Measurements from ENCODE around the gene TMEM140.

Gene TMEM140

GRCh38 chr7:135181929-135182678 lies 34.2 kb downstream of the TMEM140 start:
- Histone ChIP-seq H2BK120ac (ENCODE audit: low read depth, low read length) (no peak overlapping the region), H3K79me1 (ENCODE audit: low read depth, low read length) (no peaks in the 10 kb centered on the region), H2AFZ (ENCODE audit: low read length) (no peak overlapping the region), H4K8ac (ENCODE audit: low read depth, low read length) (no peak overlapping the region), H3K36me3 (replicated peaks in 1 of 2; ENCODE audit: control insufficient read depth in 2 of 2, insufficient read depth in 2 of 2, low read length in 2 of 2) (peaks cover 2 to 35% of the 10 kb centered on the region in 2 donors), H3K4me2 (ENCODE audit: insufficient read depth, low read length, poor library complexity, severe bottlenecking) (no peak overlapping the region), H2AK5ac (ENCODE audit: low read depth, low read length) (no peak overlapping the region), H3K14ac (ENCODE audit: low read length) (no peak overlapping the region), H3K9ac (ENCODE audit: low read depth, low read length, poor library complexity) (peak overlapping the region; percentile 14), H3K4me3 (ENCODE audit: low read length in 2 of 2) (peak overlapping the region in 1 of 2 donors; percentile 12), H3K27me3 (ENCODE audit: control insufficient read depth in 3 of 3, insufficient read depth in 3 of 3, low read depth in 1 of 3, low read length in 3 of 3) (no peaks in the 10 kb centered on the region), H2BK15ac (ENCODE audit: low read length) (peak overlapping the region; percentile 17), H3K4me1 (ENCODE audit: control insufficient read depth in 2 of 2, insufficient read depth in 1 of 2, low read depth in 1 of 2, low read length in 2 of 2) (peaks cover 2 to 11% of the 10 kb centered on the region in 2 donors), H3K18ac (ENCODE audit: low read length) (no peak overlapping the region), H2BK5ac (ENCODE audit: low read length) (no peak overlapping the region), H3K23ac (ENCODE audit: low read depth, low read length, poor library complexity) (peak overlapping the region; percentile 87), H3K9me3 (replicated peaks in 1 of 2; ENCODE audit: control insufficient read depth in 2 of 2, insufficient read depth in 1 of 2, low read depth in 1 of 2, low read length in 2 of 2) (peaks cover 14 to 16% of the 10 kb centered on the region in 2 donors), H3K4ac (ENCODE audit: low read length) (no peak overlapping the region), H3K27ac (replicated peaks; ENCODE audit: low read length) (no peak overlapping the region), H2BK12ac (ENCODE audit: low read length) (no peak overlapping the region), H4K91ac (ENCODE audit: low read depth, low read length, poor library complexity) (no peak overlapping the region)
- DNase-seq (ENCODE audit: low spot score), result no peak
- no CpG with 5 or more reads among the region's 31 CpGs for WGBS, 2 donors (ENCODE audit: extremely low coverage in 2 of 2, insufficient read length in 2 of 2, insufficient replicate concordance in 1 of 2)

GRCh38 chr7:135183478-135183877 lies 35.6 kb downstream of the TMEM140 start:
- H4K8ac ChIP-seq (ENCODE audit: low read depth, low read length), result no peak overlapping the region
- DNase-seq (ENCODE audit: low spot score), result no peak
- H3K4me2 ChIP-seq (ENCODE audit: insufficient read depth, low read length, poor library complexity, severe bottlenecking), result no peak overlapping the region
- H2AFZ ChIP-seq (ENCODE audit: low read length), result no peak overlapping the region
- no peak overlapping the region for H3K27ac ChIP-seq (replicated peaks; ENCODE audit: low read length)
- no peak overlapping the region for H3K9ac ChIP-seq (ENCODE audit: low read depth, low read length, poor library complexity)
- H3K79me1 ChIP-seq (ENCODE audit: low read depth, low read length), result no peaks in the 10 kb centered on the region
- peaks cover 14 to 16% of the 10 kb centered on the region in 2 donors for H3K9me3 ChIP-seq (replicated peaks in 1 of 2; ENCODE audit: control insufficient read depth in 2 of 2, insufficient read depth in 1 of 2, low read depth in 1 of 2, low read length in 2 of 2)
- no CpG with 5 or more reads among the region's 7 CpGs for WGBS, 2 donors (ENCODE audit: extremely low coverage in 2 of 2, insufficient read length in 2 of 2, insufficient replicate concordance in 1 of 2)
- H2BK15ac ChIP-seq (ENCODE audit: low read length), result no peak overlapping the region
- no peak overlapping the region for H3K4ac ChIP-seq (ENCODE audit: low read length)
- H4K91ac ChIP-seq (ENCODE audit: low read depth, low read length, poor library complexity), result no peak overlapping the region
- no peaks in the 10 kb centered on the region for H3K4me1 ChIP-seq (ENCODE audit: control insufficient read depth in 2 of 2, insufficient read depth in 1 of 2, low read depth in 1 of 2, low read length in 2 of 2)
- no peak overlapping the region for H3K4me3 ChIP-seq (ENCODE audit: low read length in 2 of 2)
- H3K27me3 ChIP-seq (ENCODE audit: control insufficient read depth in 3 of 3, insufficient read depth in 3 of 3, low read depth in 1 of 3, low read length in 3 of 3), result no peaks in the 10 kb centered on the region
- H2AK5ac ChIP-seq (ENCODE audit: low read depth, low read length), result no peak overlapping the region
- no peak overlapping the region for H3K23ac ChIP-seq (ENCODE audit: low read depth, low read length, poor library complexity)
- peaks cover 2 to 43% of the 10 kb centered on the region in 2 donors for H3K36me3 ChIP-seq (replicated peaks in 1 of 2; ENCODE audit: control insufficient read depth in 2 of 2, insufficient read depth in 2 of 2, low read length in 2 of 2)
- H2BK12ac ChIP-seq (ENCODE audit: low read length), result no peak overlapping the region
- no peak overlapping the region for H2BK5ac ChIP-seq (ENCODE audit: low read length)
- no peak overlapping the region for H3K14ac ChIP-seq (ENCODE audit: low read length)
- H2BK120ac ChIP-seq (ENCODE audit: low read depth, low read length), result no peak overlapping the region
- no peak overlapping the region for H3K18ac ChIP-seq (ENCODE audit: low read length)

DNA sequence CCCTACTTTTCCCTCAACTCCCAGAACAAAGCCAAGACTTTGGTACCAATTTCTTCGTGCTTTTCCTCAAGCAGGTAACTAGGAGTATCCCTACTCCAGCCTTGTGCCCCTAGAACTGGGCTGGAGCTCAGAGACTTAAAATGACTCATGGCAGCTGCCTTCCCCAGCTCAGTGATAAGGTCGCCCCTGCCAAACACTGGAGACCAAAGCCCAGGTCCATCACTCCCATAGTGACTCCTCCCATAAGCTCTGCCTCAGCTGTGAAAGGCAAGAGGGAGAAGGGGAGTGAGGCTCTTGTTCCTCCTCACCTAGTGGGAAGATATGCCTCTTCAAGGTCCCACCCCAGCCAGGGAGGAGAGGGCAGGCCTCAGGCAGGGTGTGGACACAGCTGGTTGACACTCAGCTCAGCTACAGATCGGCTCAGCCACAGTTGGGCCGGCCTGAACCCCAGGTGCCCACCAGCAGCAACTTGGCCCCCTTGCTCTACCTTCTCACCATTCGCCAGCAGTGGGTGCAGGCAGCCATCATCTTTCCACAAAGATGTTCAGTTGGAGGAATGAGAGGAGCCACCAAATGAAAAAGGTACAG lies 36.5 kb downstream of the TMEM140 start:
- Histone ChIP-seq H3K4me1 (ENCODE audit: control insufficient read depth in 2 of 2, insufficient read depth in 1 of 2, low read depth in 1 of 2, low read length in 2 of 2) (no peaks in the 10 kb centered on the region), H3K36me3 (replicated peaks in 1 of 2; ENCODE audit: control insufficient read depth in 2 of 2, insufficient read depth in 2 of 2, low read length in 2 of 2) (peaks cover 4 to 52% of the 10 kb centered on the region in 2 donors), H4K8ac (ENCODE audit: low read depth, low read length) (no peak overlapping the region), H3K4me3 (ENCODE audit: low read length in 2 of 2) (peak overlapping the region in 1 of 2 donors; percentile 22), H3K27me3 (ENCODE audit: control insufficient read depth in 3 of 3, insufficient read depth in 3 of 3, low read depth in 1 of 3, low read length in 3 of 3) (no peaks in the 10 kb centered on the region), H3K79me1 (ENCODE audit: low read depth, low read length) (no peaks in the 10 kb centered on the region), H2BK120ac (ENCODE audit: low read depth, low read length) (no peak overlapping the region), H3K4me2 (ENCODE audit: insufficient read depth, low read length, poor library complexity, severe bottlenecking) (no peak overlapping the region), H3K9me3 (replicated peaks in 1 of 2; ENCODE audit: control insufficient read depth in 2 of 2, insufficient read depth in 1 of 2, low read depth in 1 of 2, low read length in 2 of 2) (peaks cover 14 to 16% of the 10 kb centered on the region in 2 donors), H2BK15ac (ENCODE audit: low read length) (no peak overlapping the region), H3K27ac (replicated peaks; ENCODE audit: low read length) (no peak overlapping the region), H3K14ac (ENCODE audit: low read length) (no peak overlapping the region), H2BK12ac (ENCODE audit: low read length) (no peak overlapping the region), H4K91ac (ENCODE audit: low read depth, low read length, poor library complexity) (no peak overlapping the region), H2AFZ (ENCODE audit: low read length) (no peak overlapping the region), H3K9ac (ENCODE audit: low read depth, low read length, poor library complexity) (no peak overlapping the region), H2BK5ac (ENCODE audit: low read length) (no peak overlapping the region), H3K23ac (ENCODE audit: low read depth, low read length, poor library complexity) (peak overlapping the region; percentile 16), H3K4ac (ENCODE audit: low read length) (no peak overlapping the region), H2AK5ac (ENCODE audit: low read depth, low read length) (no peak overlapping the region), H3K18ac (ENCODE audit: low read length) (no peak overlapping the region)
- DNase-seq (ENCODE audit: low spot score), result no peak
- WGBS, 2 donors (ENCODE audit: extremely low coverage in 2 of 2, insufficient read length in 2 of 2, insufficient replicate concordance in 1 of 2), result no CpG with 5 or more reads among the region's 5 CpGs

GRCh38 chr7:135185471-135186260 lies 37.8 kb downstream of the TMEM140 start:
- Histone ChIP-seq H2BK120ac (ENCODE audit: low read depth, low read length) (no peak overlapping the region), H3K9me3 (replicated peaks in 1 of 2; ENCODE audit: control insufficient read depth in 2 of 2, insufficient read depth in 1 of 2, low read depth in 1 of 2, low read length in 2 of 2) (peaks cover 12 to 16% of the 10 kb centered on the region in 2 donors), H2BK12ac (ENCODE audit: low read length) (no peak overlapping the region), H3K79me1 (ENCODE audit: low read depth, low read length) (no peaks in the 10 kb centered on the region), H4K8ac (ENCODE audit: low read depth, low read length) (no peak overlapping the region), H3K23ac (ENCODE audit: low read depth, low read length, poor library complexity) (peak overlapping the region; percentile 74), H4K91ac (ENCODE audit: low read depth, low read length, poor library complexity) (no peak overlapping the region), H3K27ac (replicated peaks; ENCODE audit: low read length) (no peak overlapping the region), H3K4ac (ENCODE audit: low read length) (no peak overlapping the region), H3K18ac (ENCODE audit: low read length) (peak overlapping the region; percentile 51), H2AFZ (ENCODE audit: low read length) (no peak overlapping the region), H3K4me1 (ENCODE audit: control insufficient read depth in 2 of 2, insufficient read depth in 1 of 2, low read depth in 1 of 2, low read length in 2 of 2) (no peaks in the 10 kb centered on the region), H3K4me2 (ENCODE audit: insufficient read depth, low read length, poor library complexity, severe bottlenecking) (no peak overlapping the region), H3K4me3 (ENCODE audit: low read length in 2 of 2) (no peak overlapping the region), H2AK5ac (ENCODE audit: low read depth, low read length) (no peak overlapping the region), H3K9ac (ENCODE audit: low read depth, low read length, poor library complexity) (no peak overlapping the region), H2BK15ac (ENCODE audit: low read length) (no peak overlapping the region), H3K27me3 (ENCODE audit: control insufficient read depth in 3 of 3, insufficient read depth in 3 of 3, low read depth in 1 of 3, low read length in 3 of 3) (no peaks in the 10 kb centered on the region), H2BK5ac (ENCODE audit: low read length) (peak overlapping the region; percentile 31), H3K14ac (ENCODE audit: low read length) (no peak overlapping the region), H3K36me3 (replicated peaks in 1 of 2; ENCODE audit: control insufficient read depth in 2 of 2, insufficient read depth in 2 of 2, low read length in 2 of 2) (peaks cover 4 to 58% of the 10 kb centered on the region in 2 donors)
- DNase-seq (ENCODE audit: low spot score), result no peak
- no CpG with 5 or more reads among the region's 7 CpGs for WGBS, 2 donors (ENCODE audit: extremely low coverage in 2 of 2, insufficient read length in 2 of 2, insufficient replicate concordance in 1 of 2)
